GM11168 (cell line): ENCODE results near the gene TSHZ3.

Experiments used
- in situ Hi-C: fragments of 300-500 bp; cut with MboI; formaldehyde crosslinking; loops from one replicate; pipeline ENCODE4 v1.12.0; 2022; ENCODE audit warnings: low sequenced_read_pairs; ENCODE audit not compliant: unreplicated experiment

TSHZ3 gene

DNA sequence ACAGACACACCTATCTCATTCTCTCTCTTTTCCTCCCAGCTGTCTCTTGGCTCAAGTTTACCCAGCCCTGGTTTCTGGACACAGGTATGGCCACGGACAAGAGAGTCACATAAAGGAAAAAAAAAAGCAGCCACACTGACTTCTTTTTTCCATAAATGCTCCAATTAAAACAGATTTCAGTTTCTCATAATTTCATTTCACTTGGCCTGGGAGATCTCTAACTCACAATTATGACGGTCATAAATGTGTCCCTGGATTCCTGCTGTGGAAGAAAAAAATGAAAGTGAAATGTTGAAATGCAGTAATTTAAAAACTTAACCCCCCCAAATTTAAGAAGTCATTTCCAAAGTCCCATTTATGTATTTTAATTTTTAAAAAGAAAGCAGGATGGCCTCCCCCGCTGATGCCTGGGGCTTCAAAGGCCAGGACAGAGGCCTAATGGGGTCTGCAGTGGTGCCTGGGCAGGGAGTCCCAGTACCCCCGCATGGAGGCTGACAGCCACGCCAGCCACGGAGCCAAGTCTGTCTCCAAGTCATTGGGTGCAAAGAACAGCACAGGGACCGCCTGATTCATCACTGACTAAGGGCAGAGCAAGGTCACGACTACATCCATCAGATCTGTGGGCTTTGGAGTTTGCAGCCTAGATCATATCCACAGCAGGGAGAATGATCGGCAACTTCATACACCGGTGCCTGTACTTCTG is 79.7 kb downstream of the TSHZ3 start:
- in situ Hi-C loops, result no loop called here

DNA sequence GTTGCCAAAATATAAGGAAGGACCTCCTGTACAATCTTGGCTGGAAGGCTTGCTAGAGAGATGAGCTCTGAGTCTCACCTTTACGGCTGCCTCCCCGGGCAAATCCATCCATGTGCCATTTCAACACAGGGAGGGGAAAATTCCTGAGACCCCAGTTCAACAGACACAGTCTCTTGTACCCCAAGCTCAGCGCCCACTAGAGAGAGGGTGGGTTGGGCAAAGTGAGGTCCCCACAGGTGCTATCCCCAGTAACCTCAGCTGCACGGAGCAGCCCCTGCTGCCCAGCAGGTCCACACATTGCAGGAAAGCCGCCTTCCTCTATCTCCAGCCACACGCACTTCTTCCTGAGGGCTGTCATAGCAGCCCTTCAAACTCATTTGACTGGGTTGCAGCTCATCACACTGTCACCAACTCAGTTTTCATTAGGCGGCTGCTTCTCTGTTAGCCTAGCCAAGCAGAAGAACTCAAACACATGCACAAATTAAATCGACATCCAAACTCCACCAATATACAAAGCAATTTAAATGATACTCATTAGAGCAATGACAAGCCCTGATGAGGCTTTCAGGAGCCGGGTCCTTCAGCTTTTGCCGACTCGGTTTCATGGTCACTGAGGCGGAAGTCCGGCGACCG is 80.4 kb downstream of the TSHZ3 start:
- in situ Hi-C loops, result no loop called here

DNA sequence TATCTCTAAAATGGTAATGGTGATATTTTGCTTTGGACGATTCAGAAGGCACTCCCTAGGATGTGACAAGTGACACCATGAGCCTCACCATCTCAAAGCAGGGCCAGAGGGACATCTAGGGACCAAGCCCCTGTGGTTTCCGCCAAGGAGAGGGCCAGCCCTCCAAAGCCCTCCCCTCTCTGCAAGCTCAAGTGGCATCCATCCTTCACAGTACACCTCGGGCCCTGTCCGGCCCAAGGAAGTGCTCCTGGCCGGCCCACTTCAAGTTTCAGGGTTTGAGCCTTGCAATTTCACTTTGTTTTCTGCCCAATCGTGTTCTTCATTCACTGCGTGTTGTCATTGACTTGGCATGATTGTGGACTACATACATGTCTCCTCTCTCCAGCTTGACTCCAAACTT is 82.5 kb downstream of the TSHZ3 start:
- in situ Hi-C loops, result no loop called here

DNA sequence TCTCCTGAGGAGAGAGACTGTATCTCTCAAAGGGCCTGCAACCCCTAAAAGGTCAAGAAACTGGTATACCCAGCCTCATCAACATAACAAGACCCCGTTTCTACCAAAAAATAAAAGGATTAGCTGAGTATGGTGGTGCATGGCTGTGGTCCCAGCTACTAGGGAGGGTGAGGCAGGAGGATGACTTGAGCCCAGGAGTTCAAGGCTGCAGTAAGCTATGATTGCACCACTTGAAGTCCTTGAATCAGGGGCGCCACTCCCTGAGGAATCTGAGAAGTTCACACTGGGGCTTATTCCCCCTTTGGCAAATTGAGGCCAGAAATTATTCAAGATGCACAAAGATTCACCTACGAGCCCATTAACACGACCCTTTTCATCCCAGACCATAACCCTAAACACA is 83.0 kb downstream of the TSHZ3 start:
- in situ Hi-C loops, result no loop called here

DNA sequence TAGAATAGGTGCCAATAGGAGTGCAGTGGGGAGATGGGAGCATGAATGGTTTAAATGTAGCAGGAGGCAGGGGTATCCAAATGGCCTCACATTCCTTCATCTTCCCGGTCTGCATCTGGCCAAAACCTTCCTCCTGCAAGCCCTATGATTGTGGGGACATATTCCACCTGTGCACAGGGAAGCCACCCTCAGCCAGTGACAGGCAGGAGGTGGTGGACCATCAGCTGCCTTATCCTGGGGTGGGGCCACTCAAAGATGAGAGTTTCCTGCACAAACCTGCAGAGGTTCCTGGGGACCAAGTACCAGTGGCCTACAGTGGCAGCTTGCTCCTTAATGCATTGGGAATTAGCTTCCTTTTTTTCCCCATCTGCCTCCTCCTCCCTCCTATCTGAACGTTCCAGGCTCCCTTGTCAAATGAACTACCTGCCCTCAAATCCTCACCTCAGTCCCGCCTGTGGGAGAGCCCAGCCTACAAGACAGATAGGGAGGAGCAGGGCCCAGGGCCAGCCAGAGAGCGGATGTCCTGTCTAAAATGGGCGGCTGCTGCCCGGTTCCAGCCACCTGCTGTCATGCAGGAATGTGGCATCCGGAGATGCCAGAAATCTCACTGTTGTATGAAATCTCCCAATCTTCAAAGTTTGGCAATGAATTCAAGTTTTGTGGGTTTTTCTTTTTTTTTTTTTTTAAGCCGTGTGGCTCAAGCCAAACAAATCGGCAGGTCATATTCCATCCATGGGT is 85.0 kb downstream of the TSHZ3 start:
- in situ Hi-C loops, result no loop called here

DNA sequence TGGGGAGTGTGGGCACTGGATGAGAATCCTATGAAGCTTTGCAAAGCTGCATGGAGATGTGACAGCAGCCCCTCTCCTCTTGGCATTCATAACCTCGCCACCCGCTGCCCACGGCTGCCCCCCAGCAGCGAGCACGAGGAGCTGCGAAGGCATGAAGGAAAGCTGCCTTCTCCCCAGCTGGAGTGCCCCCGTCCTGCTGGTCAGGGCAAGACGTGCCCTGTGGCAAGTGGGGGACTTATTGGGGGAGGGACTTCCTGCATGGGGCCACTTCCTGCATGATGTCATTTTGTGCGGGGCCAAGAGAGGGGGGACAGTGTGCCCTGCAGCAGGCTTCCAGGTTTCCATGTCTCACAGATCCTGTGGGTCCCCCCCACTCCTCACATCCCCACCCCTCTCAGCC is 85.9 kb downstream of the TSHZ3 start:
- in situ Hi-C loops, result no loop called here

DNA sequence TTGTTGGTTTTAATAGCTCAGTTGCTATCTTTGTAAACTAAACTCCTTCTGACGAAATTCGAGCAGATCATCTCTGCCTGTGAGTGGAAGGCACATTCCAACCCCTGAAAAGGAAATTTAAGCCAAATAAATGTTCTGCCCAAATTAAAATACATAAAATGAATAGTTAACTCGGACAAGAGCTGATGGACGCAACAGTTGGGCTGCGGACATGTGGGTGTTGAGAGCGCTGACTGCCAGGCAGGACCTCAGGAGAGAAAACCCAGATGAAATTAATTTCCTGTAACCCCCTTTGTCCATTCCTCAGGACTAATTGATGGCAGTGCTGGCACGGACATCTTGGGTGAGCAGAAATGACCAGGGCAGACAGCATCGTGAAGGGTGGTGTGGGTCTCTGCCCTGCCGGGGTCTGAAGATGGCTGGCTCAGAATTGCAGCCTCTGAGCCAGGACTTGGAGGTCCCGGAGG is 86.5 kb downstream of the TSHZ3 start:
- in situ Hi-C loops, result no loop called here

DNA sequence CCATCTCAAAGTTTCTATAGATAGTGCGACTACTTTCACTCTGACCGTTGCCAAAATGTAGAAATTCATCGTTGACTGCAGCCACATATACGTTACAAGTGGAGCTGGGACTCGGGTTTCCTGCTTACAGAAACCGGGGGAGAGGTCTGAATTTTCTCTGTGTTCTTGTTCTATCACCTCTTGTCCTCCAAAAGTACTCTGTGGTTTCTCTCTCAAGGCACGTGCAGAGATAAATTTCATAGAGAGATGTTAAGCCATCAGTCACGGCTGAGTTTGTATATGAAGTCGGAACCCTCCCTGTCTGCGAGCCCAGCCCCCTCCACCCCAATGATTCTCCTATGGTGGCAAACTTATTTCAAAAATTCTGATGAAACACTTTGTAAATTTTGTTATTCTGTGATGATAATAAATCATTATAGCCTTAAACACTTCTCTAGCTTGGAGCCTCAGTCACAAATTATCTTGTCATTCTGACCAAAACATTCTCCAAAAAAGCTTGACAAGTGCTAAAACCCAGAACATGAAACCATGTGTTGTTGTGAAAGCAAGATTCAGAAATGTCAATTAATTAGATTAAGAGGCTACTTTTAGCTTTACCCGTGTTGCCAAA is 87.5 kb downstream of the TSHZ3 start:
- in situ Hi-C loops, result no loop called here

DNA sequence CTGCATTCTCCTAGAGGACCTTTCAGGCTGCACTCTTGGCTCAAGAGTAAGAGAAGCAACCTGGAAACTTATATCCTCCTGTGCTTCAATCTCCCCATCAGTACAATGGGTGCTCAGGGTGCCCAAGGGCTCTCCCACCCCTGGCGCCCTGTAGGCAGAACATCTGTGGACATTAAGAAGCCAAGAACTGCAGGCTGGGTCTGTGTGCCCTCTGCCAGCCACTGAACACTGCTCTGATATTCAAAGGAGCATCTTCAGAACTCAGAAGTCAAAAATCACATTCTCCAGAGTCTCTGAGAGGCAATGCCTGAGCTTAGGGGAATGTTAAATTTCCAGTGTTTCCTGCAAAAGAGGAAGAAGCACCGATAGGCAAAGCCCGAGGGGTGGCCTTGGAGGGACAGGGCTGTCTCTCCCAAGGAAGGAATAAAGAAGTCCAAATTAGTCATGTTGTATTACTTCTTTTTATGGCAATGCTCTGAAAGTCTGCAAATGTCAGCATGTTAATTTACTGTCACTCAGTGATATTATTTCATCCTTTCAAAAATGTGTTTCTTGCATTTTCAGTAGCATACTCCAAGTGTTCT is 88.1 kb downstream of the TSHZ3 start:
- in situ Hi-C loops, result no loop called here

DNA sequence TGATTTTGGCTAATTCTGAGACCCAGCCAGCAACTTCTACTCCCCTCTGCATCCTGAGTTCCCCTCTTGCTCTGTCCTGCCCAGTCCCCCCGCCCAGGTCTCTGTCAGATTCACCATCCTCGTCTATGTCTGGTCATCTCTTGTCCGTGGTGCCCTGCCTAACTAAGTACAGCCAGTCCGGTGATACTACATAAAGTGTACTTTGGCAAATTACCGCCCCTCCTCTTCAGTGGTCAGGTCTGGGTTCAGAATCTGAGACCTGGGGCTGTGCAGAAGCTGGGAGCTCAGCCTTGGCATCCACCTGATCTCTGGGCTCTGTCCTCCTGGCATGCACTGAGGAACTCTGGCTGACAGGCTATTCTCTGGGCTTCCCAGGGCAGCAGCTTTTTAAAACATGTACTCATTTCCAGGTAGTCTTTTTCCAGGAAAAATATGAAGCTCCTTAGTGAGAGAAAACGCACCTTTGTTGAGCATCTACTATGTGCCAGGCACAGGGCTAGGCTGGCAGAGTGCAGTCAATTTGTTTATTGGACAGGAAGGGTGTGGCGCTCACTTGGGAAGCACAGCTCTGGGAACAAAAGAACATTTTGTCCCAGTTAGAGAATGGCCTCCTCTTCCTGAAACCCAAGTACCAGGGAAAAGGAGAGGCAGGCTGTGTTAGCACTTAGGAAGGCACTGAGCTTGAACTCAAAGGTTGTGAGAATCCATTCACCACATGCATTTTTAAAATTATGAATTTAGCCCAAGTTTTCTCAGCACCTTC is 88.9 kb downstream of the TSHZ3 start:
- in situ Hi-C loops, result no loop called here

DNA sequence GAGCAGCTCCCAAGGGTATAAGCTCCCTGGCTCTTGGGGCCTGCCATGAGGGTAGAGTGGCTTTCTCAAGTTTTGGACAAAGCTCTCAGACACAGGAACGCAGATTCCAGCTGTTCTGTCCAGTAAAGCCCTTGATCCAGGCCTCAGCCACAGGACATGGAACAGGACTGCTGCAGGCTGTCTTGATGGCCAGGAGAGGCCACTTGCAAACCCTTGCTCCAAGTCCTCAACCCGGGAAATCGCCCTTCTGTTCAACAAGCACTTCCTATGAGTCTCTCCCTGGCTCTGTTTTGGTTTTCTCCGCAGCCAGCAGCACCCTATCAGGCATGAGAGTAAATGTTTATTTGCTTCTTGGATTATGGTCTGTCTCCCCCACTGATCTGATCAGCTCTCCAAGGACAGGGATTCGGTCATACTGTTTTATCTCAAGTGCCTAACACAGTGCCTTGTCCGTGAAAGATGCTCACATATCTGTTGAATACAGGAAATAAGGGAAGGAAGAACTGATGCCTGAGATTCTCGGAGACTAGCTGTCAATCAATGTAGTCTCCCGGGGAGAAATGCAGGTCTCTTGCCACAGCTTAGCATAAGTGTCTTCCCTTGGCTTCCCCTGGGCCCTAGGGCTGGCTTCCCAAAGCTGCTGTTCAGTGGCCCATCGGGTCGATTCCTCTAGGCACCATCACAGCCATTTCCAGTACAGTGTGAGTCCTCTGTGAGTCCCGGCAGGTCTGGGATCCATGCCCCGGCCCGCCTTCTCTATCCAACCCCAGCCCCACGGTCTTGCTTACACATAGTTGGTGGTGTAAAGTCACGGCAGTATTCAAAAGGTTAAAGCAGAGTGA is 90.8 kb downstream of the TSHZ3 start:
- in situ Hi-C loops, result no loop called here

DNA sequence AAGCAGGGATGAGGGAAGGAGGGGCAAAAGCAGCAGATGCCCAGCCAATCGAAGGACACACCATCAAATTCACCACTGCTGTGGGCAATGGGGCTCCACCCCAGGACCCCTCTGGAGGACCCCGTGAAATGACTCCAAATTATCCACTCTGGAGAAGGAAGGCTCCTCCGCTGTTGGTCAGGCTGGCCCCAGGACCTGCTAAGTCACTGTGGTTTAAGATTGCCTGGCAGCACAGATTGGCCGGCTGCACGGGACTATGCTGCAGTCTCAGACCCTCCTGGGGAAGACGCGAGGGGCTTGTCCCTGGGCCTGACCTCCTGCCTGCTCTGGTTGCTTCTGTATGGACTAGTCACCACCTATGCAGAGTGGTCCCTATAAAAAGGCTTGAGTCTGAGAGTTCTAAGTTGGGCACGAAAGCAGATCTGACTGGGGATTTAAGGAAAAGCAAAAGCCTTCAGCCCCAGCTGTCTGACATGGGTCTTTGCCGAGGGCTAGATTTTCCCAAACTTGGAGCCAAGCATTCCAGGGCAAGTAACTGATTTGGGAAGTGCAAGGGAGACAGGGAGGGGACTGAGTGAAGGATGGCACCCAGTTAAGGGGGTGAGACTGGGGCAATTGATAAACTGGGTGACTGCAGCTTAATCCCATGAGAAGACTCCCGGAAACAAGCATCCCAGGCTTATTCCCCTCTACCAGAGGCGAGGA is 91.7 kb downstream of the TSHZ3 start:
- in situ Hi-C loops, result no loop called here

DNA sequence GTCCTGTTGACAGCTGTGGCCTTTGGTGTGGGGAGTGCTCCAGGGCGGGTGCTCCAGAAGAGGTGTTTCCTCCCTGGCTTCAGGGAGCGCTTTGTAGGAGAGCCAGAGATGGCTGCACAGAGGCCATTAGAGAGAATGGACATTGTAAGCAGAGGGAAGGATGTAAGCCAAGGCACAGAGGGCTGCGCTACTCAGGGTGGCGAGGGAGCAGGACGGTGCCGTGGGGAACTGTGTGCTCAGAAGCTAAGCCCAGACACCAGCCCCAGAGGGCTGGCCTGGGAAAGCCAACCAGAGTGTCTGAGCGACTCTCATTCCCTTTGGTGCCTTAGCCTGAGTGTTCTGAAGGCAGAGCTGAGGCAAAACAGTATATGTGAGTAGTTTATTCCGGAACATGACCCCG is 92.2 kb downstream of the TSHZ3 start:
- in situ Hi-C loops, result no loop called here

DNA sequence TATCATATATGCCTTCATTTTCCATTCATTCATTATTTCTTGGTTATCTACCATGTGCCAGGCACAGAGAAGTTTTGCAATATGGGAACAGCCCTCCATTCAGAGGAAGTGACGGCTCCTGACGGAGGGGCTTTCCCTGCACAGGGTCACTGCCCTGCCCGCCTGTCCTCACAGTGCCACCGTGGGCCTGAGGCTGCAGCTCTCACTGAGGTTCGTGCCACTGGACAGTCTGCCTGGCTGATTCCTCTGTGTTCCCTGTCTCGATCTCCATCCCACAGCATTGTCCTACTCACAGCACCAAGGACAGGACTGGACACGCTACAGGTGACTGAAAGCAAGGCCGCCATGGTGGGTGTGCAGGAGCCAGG is 92.7 kb downstream of the TSHZ3 start:
- in situ Hi-C loops, result no loop called here

DNA sequence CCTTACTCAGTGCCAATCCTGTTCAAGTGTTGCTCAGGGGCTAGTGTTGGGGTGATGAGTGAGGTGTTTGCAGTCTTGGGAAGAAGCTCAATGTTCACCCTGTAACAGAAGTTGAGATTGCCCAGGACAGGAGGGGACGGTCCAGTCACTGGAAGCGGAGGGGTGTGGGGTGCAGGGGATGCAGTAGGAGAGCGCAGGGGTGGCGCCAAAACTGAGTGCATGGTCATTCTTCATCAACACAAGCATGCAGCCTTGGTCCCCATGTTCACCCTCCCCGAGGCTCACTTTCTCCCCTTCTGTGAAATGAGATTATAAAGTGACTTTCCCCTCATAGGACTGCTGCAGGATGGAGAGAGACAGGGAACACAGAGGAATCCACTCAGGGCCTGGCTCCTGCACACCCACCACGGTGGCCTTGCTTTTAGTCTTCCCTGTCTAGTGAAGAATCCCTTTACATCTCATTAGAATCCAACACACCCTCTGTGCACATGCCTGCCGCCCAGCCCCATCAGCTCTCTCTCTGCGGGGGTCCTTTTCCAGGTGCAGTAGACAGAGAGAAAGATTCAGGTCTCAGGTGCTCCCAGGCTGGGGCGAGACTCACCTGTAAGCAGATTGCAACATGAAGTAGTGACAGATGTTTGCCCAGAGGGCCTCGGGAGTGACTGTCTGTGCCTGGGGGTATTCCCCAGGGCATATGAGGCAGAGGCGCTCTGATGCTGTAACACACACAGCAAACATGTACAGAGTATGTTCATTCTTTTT is 93.2 kb downstream of the TSHZ3 start:
- in situ Hi-C loops, result no loop called here

DNA sequence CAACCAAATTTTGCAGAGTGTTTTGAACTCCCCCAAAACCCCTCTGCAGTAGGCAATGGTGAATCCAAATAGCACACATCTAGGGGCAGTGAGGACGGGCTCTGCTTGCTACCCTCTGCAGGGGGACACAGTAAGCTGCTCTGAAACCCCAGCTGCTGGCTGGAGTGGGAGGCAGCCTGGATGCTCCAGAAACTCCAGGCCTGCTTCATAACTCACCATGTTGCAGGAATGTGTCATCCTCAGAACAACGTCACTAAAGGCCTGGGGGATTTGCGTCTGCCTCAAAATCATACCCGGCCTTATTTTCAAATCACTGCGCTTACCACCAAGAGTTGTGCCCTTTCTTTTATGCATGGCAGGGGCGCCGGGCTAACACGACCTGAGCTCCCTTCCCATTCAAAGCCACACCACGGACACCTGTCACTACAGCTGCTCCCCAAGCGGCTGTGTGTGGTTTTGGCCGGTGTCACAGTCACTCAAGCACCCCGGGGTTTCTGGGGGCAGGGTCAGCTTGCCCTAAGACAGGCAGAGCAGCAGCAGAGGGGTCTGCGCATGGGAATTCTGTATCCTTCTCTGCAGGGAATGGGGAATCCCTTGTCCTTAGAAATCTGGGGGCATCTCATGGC is 93.9 kb downstream of the TSHZ3 start:
- in situ Hi-C loops, result no loop called here

DNA sequence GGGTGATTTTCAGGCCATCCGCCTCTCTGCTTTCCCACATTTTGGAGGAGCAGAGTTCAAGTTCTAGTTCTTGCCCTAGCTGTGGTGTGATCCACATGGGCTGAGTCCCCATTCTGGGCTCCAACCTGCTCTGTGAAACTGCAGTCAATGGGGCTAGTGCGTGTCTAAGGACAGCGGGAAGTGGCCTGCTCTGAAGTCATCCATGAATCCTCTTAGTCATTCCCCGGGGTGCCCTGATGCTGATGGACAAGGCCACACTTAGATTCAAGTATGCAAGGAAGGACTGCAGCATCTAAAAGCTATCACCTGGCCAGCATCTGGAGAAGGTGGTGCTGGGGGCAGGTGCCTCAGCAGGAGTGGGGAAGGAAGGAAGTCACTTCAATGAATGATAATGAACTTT is 94.6 kb downstream of the TSHZ3 start:
- in situ Hi-C loops, result no loop called here
